DMS 273 (cell line): ENCODE results near the gene HYAL2.
A peak's percentile ranks its signal among the peaks of the same experiment; 100 is the strongest.
"Not testable (repeated sequence)": the region's sequence is repeated elsewhere in the genome, so short reads cannot be mapped to it uniquely, and the experiment has no call there.

ENCODE experiments used
- DNase-seq: peaks from one replicate; lab custom pipeline; 2025; ENCODE audit not compliant: unreplicated experiment; lab: John Stamatoyannopoulos, UW

Gene HYAL2

GRCh38 chr3:50293079-50293801 lies 29.3 kb downstream of the HYAL2 start:
- peak; percentile 64 for DNase-seq

GRCh38 chr3:50292159-50293078 lies 30.1 kb downstream of the HYAL2 start, which contains the start of gene IFRD2:
Gene IFRD2 (minus strand): TSS chr3:50292429. CDS start chr3:50292274, 155 bp downstream.
- DNase-seq: peak; percentile 98

GRCh38 chr3:50290161-50290641 lies 32.3 kb downstream of the HYAL2 start:
- no peak for DNase-seq

GRCh38 chr3:50289130-50289529 lies 33.4 kb downstream of the HYAL2 start:
- no peak for DNase-seq

- DNase-seq: no peak
These were observed 34.0 kb downstream of the HYAL2 start for GRCh38 chr3:50288387-50289007.

GRCh38 chr3:50287262-50287661 lies 35.3 kb downstream of the HYAL2 start:
- no peak for DNase-seq

- no peak for DNase-seq
These were observed 36.0 kb downstream of the HYAL2 start for GRCh38 chr3:50286322-50287227.

- DNase-seq: not testable (repeated sequence)
These were observed 38.4 kb downstream of the HYAL2 start for GRCh38 chr3:50284121-50284520.

GRCh38 chr3:50279255-50280016 lies 43.1 kb downstream of the HYAL2 start:
- DNase-seq: no peak

GRCh38 chr3:50278880-50279224 lies 43.7 kb downstream of the HYAL2 start, which contains the start of gene LSMEM2:
Gene LSMEM2 (plus strand): TSS chr3:50279087. CDS start chr3:50279114, 27 bp downstream.
- DNase-seq: no peak

- no peak for DNase-seq
These were observed 44.2 kb downstream of the HYAL2 start for GRCh38 chr3:50278123-50278879.

GRCh38 chr3:50276762-50277101 lies 45.8 kb downstream of the HYAL2 start:
- no peak for DNase-seq

GRCh38 chr3:50275996-50276761 lies 46.4 kb downstream of the HYAL2 start:
- no peak for DNase-seq

- DNase-seq: no peak
These were observed 47.2 kb downstream of the HYAL2 start for GRCh38 chr3:50275141-50275995.

GRCh38 chr3:50274371-50275104 lies 48.0 kb downstream of the HYAL2 start:
- peak; percentile 73 for DNase-seq

- DNase-seq: no peak
These were observed 48.9 kb downstream of the HYAL2 start for GRCh38 chr3:50273689-50274065.
